ENCODE results near the gene NATD1.
A peak's percentile ranks its signal among the peaks of the same experiment; 100 is the strongest.

The NATD1 gene

GRCh38 chr17:21252796-21253645 is at the start of gene NATD1:
NATD1 (minus strand) TSS chr17:21253410; CDS start chr17:21253264, 146 bp downstream.
- peak in 54 of 56 donors; percentile 34 to 94 (median 80) for DNase-seq

GRCh38 chr17:21301593-21302550 is 48.7 kb upstream of the NATD1 start:
- DNase-seq = no peak

- DNase-seq = no peak
Observed at GRCh38 chr17:21300601-21301571, 47.7 kb upstream of the NATD1 start.

GRCh38 chr17:21299981-21300600 is 46.9 kb upstream of the NATD1 start:
- no peak for DNase-seq

GRCh38 chr17:21298983-21299519 is 45.8 kb upstream of the NATD1 start:
- DNase-seq = no peak

- no peak for DNase-seq
Observed at GRCh38 chr17:21298056-21298982, 45.1 kb upstream of the NATD1 start.

GRCh38 chr17:21297597-21297996 is 44.4 kb upstream of the NATD1 start:
- no peak for DNase-seq

GRCh38 chr17:21297026-21297520 is 43.9 kb upstream of the NATD1 start:
- DNase-seq = no peak

- no peak for DNase-seq
Observed at GRCh38 chr17:21296097-21297025, 43.2 kb upstream of the NATD1 start.

GRCh38 chr17:21295036-21295952 is 42.1 kb upstream of the NATD1 start:
- no peak for DNase-seq

- DNase-seq = no peak
Observed at GRCh38 chr17:21294321-21295035, 41.3 kb upstream of the NATD1 start.

- DNase-seq = no peak
Observed at GRCh38 chr17:21293831-21294210, 40.6 kb upstream of the NATD1 start.

GRCh38 chr17:21292867-21293830 is 39.9 kb upstream of the NATD1 start:
- no peak for DNase-seq

- no peak for DNase-seq
Observed at GRCh38 chr17:21291862-21292261, 38.7 kb upstream of the NATD1 start.

GRCh38 chr17:21291357-21291756 is 38.1 kb upstream of the NATD1 start:
- no peak for DNase-seq
